K562 (cell line): ENCODE measurements around the gene TIMM17A. TPM values are rescaled to one million over a fixed set of nuclear protein-coding genes. Genes with fewer than 3 reads are reported as not detected.

Source experiments
- CAMTA2 ChIP-seq: fragments of 250-450 bp; sonication (Bioruptor Pico); conservative IDR thresholded peaks from 2 replicates; pipeline ENCODE4 v1.5.1; 2022
- HINFP ChIP-seq: fragments of 450-650 bp; conservative IDR thresholded peaks from 2 replicates; pipeline ENCODE4 v1.6.1; 2016; ENCODE audit warnings: missing genetic modification characterization, low read depth, mild to moderate bottlenecking, control low read depth, missing compliant biosample characterization
- PHF8 ChIP-seq: fragments of 200-600 bp; sonication (generic); IDR thresholded peaks from 2 replicates; pipeline ENCODE4 v1.6.1; 2012; ENCODE audit warnings: mixed run types, mild to moderate bottlenecking, inconsistent platforms, low read length, moderate library complexity, borderline replicate concordance
- RBBP5 ChIP-seq: fragments of 200-600 bp; sonication (generic); IDR thresholded peaks from 2 replicates; pipeline ENCODE4 v1.6.1; 2012; ENCODE audit warnings: borderline replicate concordance, mild to moderate bottlenecking, low read length, control low read depth, inconsistent platforms; ENCODE audit not compliant: insufficient read depth, poor library complexity, severe bottlenecking
- REST ChIP-seq, 2 experiments: fragments of 450-650 bp; formaldehyde crosslinking in 1 of 2; IDR thresholded peaks; 2 replicates each; pipeline versions ENCODE4 v1.4.0 to v1.6.1; 2014 to 2020; ENCODE audit warnings: mild to moderate bottlenecking in 2 of 2, borderline replicate concordance in 1 of 2, low read depth in 1 of 2
- SLC30A9 ChIP-seq: fragments of 250-450 bp; sonication (Bioruptor Pico); IDR thresholded peaks from 2 replicates; pipeline ENCODE4 v1.8.0; 2022; ENCODE audit warnings: mild to moderate bottlenecking, moderate library complexity
- SMC3 ChIP-seq: conservative IDR thresholded peaks from 2 replicates; pipeline ENCODE4 v1.6.1; 2011; ENCODE audit warnings: low read depth, low read length, improper control_type of control experiment; ENCODE audit not compliant: insufficient read depth
- STAT6 ChIP-seq: sonication (generic); formaldehyde crosslinking; IDR thresholded peaks from 2 replicates; pipeline ENCODE4 v1.8.1; 2023; ENCODE audit warnings: mild to moderate bottlenecking, missing genetic modification reagents
- TEAD1 ChIP-seq, 2 experiments: fragments of 450-650 bp in 1 of 2; sonication (generic) in 1 of 2; formaldehyde crosslinking; IDR thresholded peaks; 2 replicates each; pipeline versions ENCODE4 v1.4.0 to v1.8.0; 2020 to 2022; ENCODE audit warnings: mild to moderate bottlenecking in 2 of 2, missing genetic modification reagents in 1 of 2
- ZNF589 ChIP-seq: fragments of 200-800 bp; sonication (Bioruptor generic); IDR thresholded peaks from 2 replicates; pipeline ENCODE4 v1.6.1; 2016; ENCODE audit warnings: low read depth, missing genetic modification characterization, missing compliant biosample characterization
- ZNF77 ChIP-seq: fragments of 250-450 bp; sonication (Bioruptor Pico); IDR thresholded peaks from 2 replicates; pipeline ENCODE4 v1.5.0; 2020
- polyA plus RNA-seq, 8 experiments: library from polyadenylated mRNA; depleted of rRNA in 4 of 8; stranded (reverse) in 5 of 8; unstranded in 3 of 8; fragments of >200 nt; fragmentation: Nextera tagmentation in 2 of 8; fragmentation: Illumina TruSeq in 1 of 8; extraction: Ambion mirVana in 2 of 8; extraction: Trizol in 1 of 8; gene quantifications; 2 replicates each; pipeline versions ENCODE4 v1.2.1 to v1.2.3, GENCODE V29; 2011 to 2014; ENCODE audit warnings: inconsistent platforms in 1 of 8, missing spikeins in 1 of 8
- total RNA-seq, 7 experiments: library from RNA; depleted of rRNA in 6 of 7; stranded (reverse); fragments of >200 nt in 6 of 7; fragmentation: Illumina TruSeq in 2 of 7; extraction: Trizol in 2 of 7; gene quantifications; 2 replicates each; pipeline versions ENCODE4 v1.2.1 to v1.2.3, GENCODE V29; 2011 to 2021; ENCODE audit warnings: low replicate concordance in 1 of 7

TIMM17A gene
- total and polyA plus RNA-seq, 9 of the 15 experiments (the other 6 are each of a cell fraction or from before 2014, with no cell fraction given) = 116 to 744 (median 180) TPM

- peak; percentile 90 for TF ChIP-seq SMC3
- no peak for TF ChIP-seq PHF8
- no peak for TF ChIP-seq ZNF589
- TF ChIP-seq STAT6 (CRISPR knock-in tag) = no peak
- no peak for TF ChIP-seq HINFP (tag)
- no peak for TF ChIP-seq TEAD1 (CRISPR knock-in tag; IDR thresholded peaks at IDR 0.05)
- no peak for TF ChIP-seq CAMTA2 (CRISPR knock-in tag)
- TF ChIP-seq REST (IDR thresholded peaks at IDR 0.05; ENCODE audit: borderline replicate concordance) = peak; percentile 76
- TF ChIP-seq REST (CRISPR knock-in tag; IDR thresholded peaks at IDR 0.05; ENCODE audit: low read depth) = no peak
- TF ChIP-seq RBBP5 = no peak
- TF ChIP-seq SLC30A9 = no peak
- no peak for TF ChIP-seq ZNF77 (CRISPR knock-in tag)
These were observed 44.4 kb downstream of the TIMM17A start (continued) for GRCh38 chr1:201999625-202000238.
